Activated CD8-positive, alpha-beta memory T cell treated with anti-CD3 and anti-CD28 coated beads, Interleukin-2, amount 50 U/mL, for 4 hours (primary cell): ENCODE measurements around the gene MAPK8IP3.

Source experiments
- DNase-seq: peaks from one replicate; pipeline ENCODE4 v3.0.0-alpha.2; 2020

The MAPK8IP3 gene

DNA sequence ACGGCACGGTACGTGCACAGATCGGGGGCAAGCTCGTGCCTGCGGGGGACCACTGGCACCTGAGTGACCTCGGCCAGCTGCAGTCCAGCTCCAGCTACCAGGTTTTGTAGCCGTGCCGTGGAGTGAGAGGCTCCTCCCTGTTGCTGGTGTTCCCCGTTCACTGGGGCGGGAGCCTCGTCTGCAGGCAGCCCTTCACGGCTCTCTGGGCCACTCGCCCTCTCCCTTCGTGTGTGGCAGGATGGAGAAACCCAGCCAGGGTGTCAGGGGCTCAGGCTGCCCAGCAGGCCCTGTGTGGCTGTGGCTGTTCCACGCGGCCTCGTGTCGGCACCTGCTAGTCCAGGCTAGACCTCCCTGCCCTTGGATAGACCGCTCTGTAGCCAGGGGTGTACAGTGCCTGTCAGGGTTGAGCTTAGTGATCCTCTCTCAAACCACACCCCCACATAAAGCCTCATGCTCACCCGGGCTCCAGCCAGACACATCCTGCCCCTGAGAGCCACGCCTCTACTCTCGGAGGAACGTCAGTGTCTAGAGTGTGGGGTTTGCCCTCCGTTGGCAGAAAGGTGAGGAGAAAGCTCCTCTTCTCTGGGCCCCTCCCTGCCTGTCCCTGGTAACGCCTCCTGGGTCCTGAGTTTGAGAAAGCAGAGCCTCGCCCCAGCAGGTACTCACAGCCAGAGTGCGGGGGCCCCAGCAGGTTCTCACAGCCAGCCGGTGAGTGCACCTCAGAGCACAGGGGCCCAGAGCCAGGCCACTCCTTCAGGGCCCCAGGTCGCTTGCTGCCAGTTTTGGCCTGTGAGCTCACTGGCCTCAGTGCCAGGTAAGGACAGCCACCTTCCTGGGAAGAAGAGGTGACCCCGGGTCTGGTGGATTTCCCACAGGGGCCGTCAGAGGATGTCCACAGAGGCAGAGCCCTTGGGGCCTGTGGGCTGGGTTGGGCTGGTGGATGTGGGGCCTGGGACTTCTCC, 37.7 kb downstream of the MAPK8IP3 start:
- no peak for DNase-seq

DNA sequence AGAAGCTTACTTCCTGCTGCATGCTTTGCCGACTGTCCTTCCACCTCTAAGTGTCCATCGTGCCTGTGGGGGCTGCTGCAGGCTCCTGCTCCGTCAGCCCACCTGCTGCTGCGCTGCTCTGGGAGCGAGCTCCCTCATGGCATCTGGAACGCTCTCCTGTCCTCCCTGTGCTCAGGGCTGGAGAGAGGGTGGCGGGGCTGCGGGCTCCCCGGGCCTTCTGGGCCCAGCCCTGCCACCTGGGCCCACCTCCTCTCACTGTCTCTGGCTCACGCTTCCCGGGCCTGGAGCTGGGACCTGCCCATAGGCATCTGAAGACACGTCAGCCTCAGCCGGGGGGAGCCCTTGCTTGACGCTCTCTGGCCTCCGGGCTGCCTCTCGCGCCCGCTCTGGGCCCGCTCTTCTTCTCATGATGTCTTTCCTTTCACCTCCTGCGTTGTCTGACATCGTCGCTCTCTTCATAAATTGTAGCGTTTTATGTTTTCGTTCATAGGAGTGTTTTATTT, 38.4 kb downstream of the MAPK8IP3 start:
- DNase-seq = no peak

DNA sequence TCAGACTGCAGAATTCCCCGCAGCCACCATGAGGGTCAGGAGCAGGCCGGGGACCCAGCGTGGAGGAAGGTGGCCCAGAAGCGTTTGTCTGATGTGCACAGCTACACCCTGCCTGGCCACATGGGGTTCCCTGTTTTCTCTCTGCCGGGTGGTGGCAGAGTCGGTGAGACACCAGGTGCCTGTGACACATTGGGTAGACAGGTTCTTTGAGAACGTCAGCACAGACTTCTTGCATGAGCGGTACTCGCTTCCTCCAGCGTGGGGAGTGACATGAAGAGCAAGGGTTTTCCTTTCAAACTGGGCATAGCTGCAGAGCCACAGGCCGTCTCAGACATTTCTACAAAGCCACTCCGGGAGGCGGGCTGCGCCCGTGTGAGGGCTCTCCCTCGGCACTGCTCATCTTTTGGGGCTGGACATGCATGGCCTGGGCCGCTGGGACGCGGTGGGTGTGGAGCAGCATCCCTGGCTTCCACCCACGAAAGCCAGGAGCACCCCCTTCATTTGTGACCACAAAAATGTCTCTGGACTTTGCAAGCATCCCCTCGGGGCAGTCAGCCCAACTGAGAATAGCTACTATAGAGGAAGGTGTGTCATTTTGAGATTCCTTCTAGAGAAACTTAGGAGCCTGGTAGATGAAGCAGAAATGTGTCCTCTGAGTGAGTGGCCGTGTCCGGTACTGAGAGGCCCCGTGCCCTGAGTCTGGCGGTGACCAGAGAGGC, 39.3 kb downstream of the MAPK8IP3 start:
- DNase-seq = no peak

DNA sequence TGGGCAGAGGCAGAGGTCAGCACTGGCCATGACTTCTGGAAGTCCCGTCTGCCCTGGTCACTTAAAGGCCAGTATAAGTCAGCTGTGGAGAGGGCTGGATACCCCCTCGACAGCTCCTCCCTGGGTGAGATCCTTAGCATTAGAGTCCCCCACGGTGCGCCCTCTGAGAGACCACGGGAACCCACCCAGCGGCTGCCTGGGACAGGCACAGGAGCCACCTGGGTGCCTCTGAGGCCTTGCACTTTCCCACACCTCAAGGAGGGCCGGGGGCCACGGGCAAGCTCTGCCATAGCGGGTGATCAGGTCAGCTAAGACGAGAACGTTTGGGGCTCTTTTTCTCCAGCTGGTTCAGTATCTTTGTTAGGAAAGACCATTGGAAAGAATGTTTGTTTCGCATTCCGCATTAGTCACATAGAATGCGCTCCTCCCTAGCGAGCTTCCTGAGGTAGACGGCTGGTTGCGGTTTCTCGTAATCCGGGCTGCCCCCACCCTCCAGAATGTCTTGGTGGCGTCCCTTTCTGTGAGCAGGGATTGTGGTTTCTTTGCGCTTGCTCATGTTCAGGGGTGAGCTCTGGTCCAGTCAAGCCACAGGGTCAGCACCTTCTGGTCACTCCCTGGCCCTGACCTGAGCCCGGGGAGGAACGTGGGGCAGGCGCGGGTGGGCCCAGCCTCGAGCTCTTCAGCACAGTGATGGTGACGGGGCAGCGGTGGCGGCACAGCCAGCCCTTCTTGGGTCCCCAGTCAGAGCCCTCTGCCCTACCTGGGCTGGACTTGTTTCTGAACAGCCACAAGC, 40.1 kb downstream of the MAPK8IP3 start:
- no peak for DNase-seq

DNA sequence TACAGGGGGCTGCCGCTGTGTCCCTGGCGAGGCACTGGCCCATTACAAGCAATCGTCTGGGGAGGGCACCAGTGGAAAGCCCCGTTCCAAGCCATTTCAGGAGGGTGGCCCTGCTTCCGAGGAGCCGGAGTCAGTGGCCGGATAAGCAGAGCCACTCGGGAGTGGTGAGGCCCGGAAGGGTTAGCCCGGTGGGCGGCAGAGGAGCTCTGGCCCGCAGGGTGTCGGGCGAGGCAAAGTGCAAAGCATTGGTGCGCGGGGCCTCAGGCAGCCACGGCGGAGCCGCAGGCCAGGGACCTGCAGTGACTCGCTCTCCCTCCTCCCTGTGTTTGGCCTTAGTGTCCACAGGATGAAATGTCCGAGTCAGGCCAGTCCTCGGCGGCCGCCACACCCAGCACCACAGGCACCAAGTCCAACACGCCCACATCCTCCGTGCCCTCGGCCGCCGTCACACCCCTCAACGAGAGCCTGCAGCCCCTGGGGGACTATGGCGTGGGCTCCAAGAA, 40.7 kb downstream of the MAPK8IP3 start:
- DNase-seq = no peak

DNA sequence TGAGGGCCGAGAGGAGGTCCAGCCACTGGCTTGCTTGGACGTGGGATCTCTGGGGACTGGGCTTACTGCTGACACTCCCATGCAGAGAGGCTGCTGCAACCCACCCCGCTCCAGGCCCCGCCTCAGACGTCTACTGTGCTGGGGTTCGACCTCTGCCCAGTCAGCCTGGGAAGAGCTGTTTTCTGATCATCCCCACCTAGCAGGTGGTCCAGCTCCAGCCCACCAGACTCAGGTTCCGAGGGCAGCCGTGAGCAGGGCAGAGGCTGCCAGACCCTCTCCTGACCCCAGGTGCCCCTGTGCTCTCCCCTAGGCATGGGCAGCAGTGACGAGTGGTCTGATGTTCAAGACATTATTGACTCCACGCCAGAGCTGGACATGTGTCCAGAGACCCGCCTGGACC, 41.9 kb downstream of the MAPK8IP3 start:
- DNase-seq = no peak

DNA sequence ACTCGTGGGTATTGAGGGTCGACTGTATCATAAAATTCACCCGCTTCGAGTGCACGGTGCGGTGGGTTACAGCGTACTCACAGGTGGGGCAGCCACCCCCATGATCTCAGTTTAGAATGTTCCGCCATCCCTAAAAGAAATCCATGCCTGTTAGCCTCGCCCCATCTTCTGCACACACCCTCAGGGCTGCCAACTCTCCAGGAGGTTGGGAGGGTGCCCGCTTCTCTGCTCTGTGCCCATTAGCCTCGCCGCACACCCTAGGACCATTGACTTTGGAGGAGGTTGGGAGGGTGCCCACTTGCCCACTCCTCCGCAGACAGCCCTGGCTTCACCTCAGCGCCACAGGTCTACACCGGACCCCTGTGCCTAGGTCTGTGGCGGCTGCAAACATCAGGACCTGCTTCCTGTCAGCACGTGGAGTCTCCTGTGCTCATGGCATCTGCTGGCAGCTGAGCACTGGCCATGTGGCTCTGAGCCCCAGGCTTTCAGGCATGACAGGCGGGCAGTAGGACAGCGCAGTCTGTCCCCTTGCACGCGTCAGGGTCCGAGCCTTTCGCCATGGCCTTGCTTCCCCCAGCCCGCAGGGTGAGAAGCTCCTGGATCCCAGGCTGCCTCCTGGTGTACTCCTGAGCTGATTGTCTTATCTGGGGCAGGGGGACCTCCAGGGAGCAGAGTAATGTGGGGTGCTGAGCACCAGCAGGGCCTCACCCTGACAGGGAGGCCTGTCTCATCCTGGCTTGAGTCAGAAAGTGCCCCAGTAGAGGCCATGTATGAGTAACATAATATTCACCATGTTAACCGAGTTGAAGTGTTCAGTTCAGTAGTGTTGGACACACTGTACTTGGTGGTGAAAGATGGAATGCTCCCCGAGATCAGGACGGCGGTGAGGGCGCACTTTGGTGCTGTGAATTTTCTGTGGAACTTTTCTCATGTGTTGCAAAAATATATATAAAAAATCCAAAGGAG, 43.4 kb downstream of the MAPK8IP3 start:
- DNase-seq = no peak

DNA sequence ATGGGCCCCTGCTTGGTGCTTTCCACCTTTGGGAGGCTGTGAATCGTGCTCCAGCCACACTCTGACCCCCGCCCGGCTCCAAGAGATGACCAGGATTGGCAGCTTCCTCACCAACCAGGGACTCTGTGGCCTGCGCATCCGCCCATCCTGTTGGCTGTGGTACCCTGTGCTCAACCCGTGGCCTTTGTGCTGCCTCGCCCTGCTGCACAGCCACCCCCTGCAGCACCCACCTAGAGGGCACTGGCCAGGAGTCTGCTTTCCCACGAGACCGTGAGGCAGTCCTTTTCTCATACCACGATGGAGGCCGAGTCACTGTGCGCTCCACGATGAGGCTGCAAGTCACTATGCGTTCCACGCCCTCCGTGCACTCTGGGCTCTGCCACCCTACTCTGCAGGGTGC, 46.0 kb downstream of the MAPK8IP3 start:
- no peak for DNase-seq

DNA sequence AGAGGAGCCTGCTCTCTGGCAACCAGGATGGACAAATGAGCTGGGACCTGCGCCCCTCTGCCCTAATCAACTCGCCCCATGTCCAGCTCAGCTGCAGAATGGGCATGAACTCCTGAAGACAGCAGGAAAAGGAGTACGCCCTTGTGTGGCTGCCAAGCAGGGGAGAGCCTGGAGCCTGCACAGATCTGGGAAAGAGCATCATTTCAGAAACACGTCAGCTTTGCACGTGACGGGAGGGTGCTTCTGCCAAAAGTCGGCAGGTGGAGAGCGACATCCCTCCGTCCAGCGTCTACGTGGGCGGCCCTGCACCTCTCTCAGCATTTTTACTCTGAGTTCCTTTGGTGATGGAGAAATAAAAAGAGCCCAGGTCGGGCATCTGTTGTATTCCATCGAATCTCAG, 46.9 kb downstream of the MAPK8IP3 start:
- DNase-seq = no peak

DNA sequence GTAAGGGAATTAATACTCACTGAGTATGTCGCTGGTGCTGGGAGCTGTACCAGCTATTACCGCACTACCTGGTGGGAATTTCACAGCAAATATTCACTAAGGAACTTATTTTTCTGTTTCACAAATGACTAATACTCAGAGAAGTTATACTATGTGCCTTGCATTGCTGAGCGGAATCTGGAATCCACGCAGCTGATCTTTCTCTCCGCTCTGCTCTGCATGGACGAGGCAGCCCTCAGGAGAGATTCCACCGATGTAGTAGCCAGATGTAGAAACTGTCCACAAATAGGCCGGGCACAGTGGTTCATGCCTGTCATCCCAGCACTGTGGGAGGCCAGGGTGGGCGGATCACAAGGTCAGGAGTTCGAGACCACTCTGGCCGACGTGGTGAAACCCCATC, 48.2 kb downstream of the MAPK8IP3 start:
- DNase-seq = no peak

DNA sequence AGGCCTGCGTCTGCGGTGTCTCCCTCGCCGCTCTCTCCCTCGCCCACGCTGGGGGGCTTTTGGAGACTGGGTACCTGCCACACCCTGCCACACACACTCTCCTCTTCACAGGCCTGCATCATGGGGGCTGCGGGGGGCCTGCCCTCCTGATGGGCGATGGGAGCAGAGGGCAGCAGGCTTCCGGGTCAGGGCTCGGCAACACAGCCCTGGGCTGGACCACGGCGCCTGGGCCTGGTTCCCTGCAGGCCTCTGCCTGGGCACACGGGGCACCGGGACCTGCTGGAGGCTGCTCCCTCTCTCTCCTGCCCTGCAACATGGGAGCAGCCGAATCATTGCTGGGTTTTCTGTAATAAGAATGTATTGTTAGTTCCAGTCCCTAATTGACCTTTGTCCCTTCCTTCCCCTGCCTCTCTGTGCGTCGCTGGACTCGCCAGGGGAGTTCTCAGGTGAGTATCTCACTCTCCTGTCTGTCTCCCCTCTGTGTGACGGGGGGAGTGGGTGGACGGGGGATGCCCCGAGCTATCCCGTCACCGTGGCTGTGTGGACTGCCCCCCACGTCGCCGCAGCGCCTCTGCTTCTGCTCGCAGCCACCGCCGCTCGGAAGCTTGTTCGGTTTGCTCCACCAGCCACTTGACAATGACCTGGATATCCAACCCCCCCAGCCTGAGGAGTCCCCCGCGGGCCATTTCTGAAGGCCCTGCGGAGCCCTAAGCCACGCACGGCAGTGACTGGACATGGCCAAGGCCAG, 51.9 kb downstream of the MAPK8IP3 start:
- DNase-seq = no peak

DNA sequence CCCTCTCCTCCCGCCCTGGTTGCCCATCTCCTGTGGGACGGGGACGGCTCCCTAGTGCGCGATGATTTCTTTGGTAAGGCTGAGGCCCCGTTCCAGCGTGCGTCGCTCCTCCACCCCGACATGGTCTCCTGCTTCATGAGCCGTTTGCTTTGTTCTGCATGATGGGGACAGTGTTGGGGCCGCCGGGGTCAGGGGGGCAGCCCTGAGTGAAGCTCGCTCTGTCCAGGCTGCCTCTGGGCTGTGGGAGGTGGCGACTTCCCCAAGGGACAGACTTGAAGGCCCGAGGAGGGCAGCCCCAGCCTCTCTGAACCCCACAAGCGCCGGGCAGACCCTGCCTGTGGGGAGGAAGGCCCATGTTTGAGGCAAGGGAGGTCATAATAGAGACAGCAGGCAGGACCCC, 52.9 kb downstream of the MAPK8IP3 start:
- DNase-seq = no peak

DNA sequence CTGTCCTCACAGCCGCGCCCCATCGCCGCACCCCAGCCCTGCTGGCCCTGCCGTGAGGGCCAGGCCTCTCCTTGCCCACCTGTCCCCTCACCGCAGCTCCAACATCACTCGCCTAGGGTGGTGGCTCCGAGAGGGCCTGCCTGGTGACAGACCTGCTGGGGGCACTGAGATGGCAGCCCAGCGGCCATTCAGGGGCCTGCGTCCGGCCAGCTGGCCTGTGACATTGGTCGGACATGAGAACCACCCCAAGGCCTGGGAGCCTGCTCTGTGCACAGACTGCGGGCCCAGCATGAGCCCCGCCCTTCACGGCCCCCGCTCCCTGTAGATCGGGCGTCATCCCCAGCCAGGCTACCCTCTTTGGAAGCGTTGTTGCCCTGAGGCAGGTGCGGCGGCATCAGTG, 53.5 kb downstream of the MAPK8IP3 start:
- no peak for DNase-seq

DNA sequence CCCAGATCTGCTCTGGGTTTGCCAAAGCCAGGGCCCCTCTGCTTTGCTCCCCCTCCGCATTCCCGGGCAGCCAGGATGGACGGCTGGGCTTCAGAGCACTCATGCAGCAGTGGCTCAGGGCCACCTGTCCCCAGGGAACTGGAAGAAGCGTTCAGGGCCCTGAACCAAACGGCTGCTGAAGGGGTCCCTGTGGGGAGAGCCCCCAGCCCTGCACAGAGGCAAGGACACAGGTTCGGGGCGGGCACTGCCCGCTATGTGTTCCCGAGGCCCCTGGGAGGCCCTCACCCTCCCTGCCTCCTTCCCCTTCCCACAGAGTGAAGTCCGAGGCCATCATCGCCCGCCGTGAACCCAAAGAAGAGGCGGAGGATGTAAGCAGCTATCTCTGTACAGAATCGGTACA, 54.9 kb downstream of the MAPK8IP3 start:
- DNase-seq = no peak

DNA sequence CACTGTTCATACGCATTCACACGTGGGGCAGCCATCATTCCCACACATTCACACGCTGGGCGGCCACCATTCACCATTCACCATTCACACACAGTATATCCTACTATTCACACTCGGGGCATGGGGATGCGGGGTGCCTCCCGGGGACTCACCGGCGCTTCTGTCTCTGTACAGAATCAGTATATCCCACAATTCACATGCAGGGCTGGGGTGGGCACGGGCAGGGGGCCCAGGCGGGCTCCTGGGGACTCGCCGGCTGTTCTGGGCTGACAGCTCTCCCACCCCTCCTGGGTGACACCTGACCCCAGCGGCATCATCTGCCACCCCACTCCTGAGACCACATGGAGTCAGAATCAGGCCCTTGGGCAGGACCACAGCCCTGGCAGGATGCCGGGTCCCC, 55.8 kb downstream of the MAPK8IP3 start:
- no peak for DNase-seq

DNA sequence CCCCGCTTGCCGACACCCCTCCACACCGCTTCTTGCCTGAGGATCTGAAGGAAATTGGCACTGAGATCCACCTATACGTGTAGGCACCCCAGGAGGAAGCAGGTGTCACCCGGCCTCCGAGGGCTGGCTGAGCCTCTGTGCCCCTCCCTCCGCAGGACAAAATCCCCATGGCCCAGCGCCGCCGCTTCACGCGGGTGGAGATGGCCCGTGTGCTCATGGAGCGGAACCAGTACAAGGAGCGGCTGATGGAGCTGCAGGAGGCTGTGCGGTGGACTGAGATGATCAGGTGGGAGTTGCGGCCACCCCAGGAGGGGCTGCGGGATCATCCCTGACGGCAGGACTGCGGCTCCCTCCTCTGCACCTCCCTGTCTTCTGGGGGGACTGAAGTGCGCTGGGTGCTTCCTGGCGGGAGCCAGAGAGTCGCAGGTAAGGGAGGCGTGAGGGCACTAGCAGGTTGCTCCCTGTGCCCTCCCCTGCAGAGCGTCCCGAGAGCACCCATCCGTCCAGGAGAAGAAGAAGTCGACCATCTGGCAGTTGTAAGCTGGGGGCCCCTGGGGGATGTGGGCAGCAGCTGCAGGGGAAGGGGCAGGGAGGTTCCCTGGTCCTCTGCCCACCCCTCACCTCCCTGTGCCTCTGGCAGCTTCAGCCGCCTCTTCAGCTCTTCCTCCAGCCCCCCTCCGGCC, 56.3 kb downstream of the MAPK8IP3 start:
- no peak for DNase-seq

DNA sequence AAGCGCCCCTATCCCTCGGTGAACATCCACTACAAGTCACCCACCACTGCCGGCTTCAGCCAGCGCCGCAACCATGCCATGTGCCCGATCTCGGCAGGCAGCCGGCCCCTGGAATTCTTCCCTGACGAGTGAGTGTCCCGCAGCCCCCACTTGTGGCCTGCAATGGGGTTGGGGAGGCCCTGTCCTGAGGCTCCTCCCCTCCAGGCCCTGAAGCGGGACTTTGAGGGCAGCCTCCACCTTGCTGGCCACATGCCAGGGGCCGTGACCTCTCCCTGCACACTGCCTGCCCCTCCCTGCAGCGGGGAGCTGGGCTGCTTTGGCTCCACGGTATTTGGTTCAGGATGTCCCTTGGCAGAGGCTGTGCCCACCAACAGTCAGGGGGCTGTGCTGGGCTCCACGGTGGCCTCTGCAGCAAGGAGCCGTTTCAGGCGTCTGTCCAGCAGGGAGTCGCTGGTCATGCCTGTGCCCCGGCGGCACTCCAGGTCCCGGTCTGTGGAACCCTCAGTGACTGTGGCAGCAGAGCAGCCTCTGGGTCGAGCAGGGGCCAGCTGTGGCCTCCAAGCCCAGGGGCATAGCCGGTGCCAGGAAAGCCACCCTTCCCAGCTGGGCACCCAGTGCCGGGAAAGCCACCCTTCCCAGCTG, 57.0 kb downstream of the MAPK8IP3 start:
- DNase-seq = no peak

DNA sequence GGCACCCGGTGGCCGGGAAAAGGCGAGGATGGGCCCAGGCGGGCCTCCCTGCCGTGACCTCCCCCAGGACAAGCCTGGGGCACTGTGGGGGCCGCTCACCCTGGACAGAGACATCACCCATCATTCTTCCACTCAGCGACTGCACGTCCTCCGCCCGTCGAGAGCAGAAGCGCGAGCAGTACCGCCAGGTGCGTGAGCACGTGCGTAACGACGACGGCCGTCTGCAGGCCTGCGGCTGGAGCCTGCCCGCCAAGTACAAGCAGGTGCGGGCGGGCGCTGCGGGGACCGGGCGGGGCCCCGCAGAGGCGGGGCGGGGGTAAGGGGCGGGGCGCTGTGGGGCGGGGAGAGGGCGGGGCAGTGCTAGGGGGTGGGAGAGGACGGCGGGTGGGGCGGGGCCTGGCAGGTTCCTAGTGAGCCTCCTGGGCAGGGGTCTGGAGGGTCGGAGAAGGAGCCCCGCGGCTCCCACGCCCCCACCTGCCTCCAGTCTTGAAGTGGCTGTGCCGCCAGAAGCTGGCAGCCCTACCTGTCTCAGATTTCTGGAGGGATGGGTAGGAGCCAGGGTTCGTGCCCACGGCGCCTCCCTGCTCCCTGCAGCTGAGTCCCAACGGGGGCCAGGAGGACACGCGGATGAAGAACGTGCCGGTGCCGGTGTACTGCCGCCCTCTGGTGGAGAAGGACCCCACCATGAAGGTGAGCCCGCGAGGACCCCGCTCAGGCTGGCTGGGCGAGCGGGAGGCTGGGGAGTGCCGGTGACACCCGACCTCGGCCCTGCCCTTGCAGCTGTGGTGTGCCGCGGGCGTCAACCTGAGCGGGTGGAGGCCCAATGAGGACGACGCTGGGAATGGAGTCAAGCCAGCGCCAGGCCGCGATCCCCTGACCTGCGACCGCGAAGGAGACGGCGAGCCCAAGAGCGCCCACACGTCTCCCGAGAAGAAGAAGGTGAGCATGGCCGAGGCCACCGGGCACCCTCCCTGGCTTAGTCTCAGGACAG, 57.8 kb downstream of the MAPK8IP3 start:
- DNase-seq = no peak

DNA sequence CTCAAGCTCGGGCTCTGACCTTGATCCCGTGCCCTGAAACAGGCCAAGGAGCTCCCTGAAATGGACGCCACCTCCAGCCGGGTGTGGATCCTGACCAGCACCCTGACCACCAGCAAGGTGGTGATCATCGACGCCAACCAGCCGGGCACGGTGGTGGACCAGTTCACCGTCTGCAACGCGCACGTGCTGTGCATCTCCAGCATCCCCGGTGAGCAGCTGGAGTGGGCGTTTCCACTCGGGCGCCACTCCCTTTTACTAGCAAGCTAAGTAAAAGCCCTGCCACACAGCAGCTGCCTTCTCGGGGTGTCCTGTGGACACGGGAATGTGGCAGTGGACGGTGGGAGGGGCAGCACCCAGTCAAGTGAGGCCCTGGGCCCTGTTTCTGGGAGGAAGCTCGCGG, 59.0 kb downstream of the MAPK8IP3 start:
- no peak for DNase-seq
